ENCODE results near the gene TMEM132D. TPM values are rescaled to one million over a fixed set of nuclear protein-coding genes. Genes with fewer than 3 reads are reported as not detected.

TMEM132D gene
- total RNA-seq, 2 donors from 2014 or later: not detected

GRCh38 chr12:129470196-129470595 is 433.6 kb downstream of the TMEM132D start:
- no peaks in the 10 kb centered on the region for H3K4me1 ChIP-seq
- no peak overlapping the region for H3K4me3 ChIP-seq
- H3K9me3 ChIP-seq: no peaks in the 10 kb centered on the region
- no peak for TF ChIP-seq CTCF (IDR thresholded peaks at IDR 0.05)
- no peak overlapping the region for H3K27ac ChIP-seq
- no peak for DNase-seq (ENCODE audit: low spot score)
- H3K27me3 ChIP-seq: no peaks in the 10 kb centered on the region
- no peaks in the 10 kb centered on the region for H3K36me3 ChIP-seq

- H3K9me3 ChIP-seq: no peaks in the 10 kb centered on the region
- TF ChIP-seq CTCF (IDR thresholded peaks at IDR 0.05): no peak
- H3K4me3 ChIP-seq: no peak overlapping the region
- H3K27me3 ChIP-seq: no peaks in the 10 kb centered on the region
- no peak for DNase-seq (ENCODE audit: low spot score)
- H3K36me3 ChIP-seq: no peaks in the 10 kb centered on the region
- no peak overlapping the region for H3K27ac ChIP-seq
- no peaks in the 10 kb centered on the region for H3K4me1 ChIP-seq
These were observed 436.1 kb downstream of the TMEM132D start for GRCh38 chr12:129467726-129468125.

- no peaks in the 10 kb centered on the region for H3K27me3 ChIP-seq
- no peaks in the 10 kb centered on the region for H3K4me1 ChIP-seq
- no peak overlapping the region for H3K27ac ChIP-seq
- no peak for TF ChIP-seq CTCF (IDR thresholded peaks at IDR 0.05)
- no peaks in the 10 kb centered on the region for H3K36me3 ChIP-seq
- H3K4me3 ChIP-seq: no peak overlapping the region
- H3K9me3 ChIP-seq: no peaks in the 10 kb centered on the region
- no peak for DNase-seq (ENCODE audit: low spot score)
These were observed 436.5 kb downstream of the TMEM132D start for GRCh38 chr12:129467289-129467688.

- TF ChIP-seq CTCF (IDR thresholded peaks at IDR 0.05): no peak
- Histone ChIP-seq H3K27ac (no peak overlapping the region), H3K27me3 (no peaks in the 10 kb centered on the region), H3K4me3 (no peak overlapping the region), H3K4me1 (no peaks in the 10 kb centered on the region), H3K36me3 (no peaks in the 10 kb centered on the region), H3K9me3 (no peaks in the 10 kb centered on the region)
- DNase-seq (ENCODE audit: low spot score): no peak
These were observed 437.3 kb downstream of the TMEM132D start for GRCh38 chr12:129466499-129466898.

GRCh38 chr12:129459886-129460285 is 443.9 kb downstream of the TMEM132D start:
- DNase-seq (ENCODE audit: low spot score): no peak
- Histone ChIP-seq H3K9me3 (no peaks in the 10 kb centered on the region), H3K36me3 (no peaks in the 10 kb centered on the region), H3K27me3 (no peaks in the 10 kb centered on the region), H3K4me1 (no peaks in the 10 kb centered on the region), H3K4me3 (no peak overlapping the region), H3K27ac (no peak overlapping the region)
- TF ChIP-seq CTCF (IDR thresholded peaks at IDR 0.05): no peak

GRCh38 chr12:129446696-129447095 is 457.1 kb downstream of the TMEM132D start:
- Histone ChIP-seq H3K27ac (no peak overlapping the region), H3K4me1 (no peaks in the 10 kb centered on the region), H3K9me3 (no peaks in the 10 kb centered on the region), H3K36me3 (no peaks in the 10 kb centered on the region), H3K4me3 (no peak overlapping the region), H3K27me3 (no peaks in the 10 kb centered on the region)
- TF ChIP-seq CTCF (IDR thresholded peaks at IDR 0.05): no peak
- no peak for DNase-seq (ENCODE audit: low spot score)
